Astrocyte of the cerebellum (primary cell): ENCODE data around the gene KCNJ12.

Source experiments
- DNase-seq: peaks from one replicate; pipeline ENCODE4 v3.0.0-alpha.2; 2011; ENCODE audit warnings: low read depth
- H3K4me3 ChIP-seq: 2 replicates; pipeline ENCODE4 v1.5.1; 2011; ENCODE audit warnings: mild to moderate bottlenecking, low read depth, low read length, moderate library complexity
- in situ Hi-C: cut with HindIII; loops from 2 replicates; pipeline ENCODE4 v1.10.0; 2017; ENCODE audit warnings: low sequenced_read_pairs
- TF ChIP-seq, protein P1 (sequence below): IDR thresholded peaks from 2 replicates; pipeline ENCODE4 v1.5.1; 2012; ENCODE audit warnings: low read length, low read depth, moderate library complexity, mild to moderate bottlenecking; ENCODE audit errors: missing control alignments

Gene KCNJ12

DNA sequence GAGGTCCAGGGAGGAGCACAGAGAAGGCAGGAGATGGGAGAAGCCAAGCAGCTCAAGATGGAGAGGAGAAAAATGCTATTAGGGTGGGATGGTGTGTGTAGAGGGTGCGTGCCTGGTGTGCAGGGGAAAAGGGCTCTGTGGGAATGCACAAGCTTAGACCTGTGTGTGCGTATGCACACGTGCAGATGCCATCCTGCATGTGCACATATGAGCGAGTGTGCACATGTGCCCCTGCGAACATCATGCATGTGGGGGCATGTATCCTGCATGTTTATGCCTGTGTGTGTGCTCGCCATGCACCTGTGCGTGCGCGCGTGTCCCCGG, 438 bp upstream of the KCNJ12 start:
- in situ Hi-C loops = no loop called here
- H3K4me3 ChIP-seq = no peak overlapping the region
- DNase-seq = no peak
- TF ChIP-seq, protein P1, sequence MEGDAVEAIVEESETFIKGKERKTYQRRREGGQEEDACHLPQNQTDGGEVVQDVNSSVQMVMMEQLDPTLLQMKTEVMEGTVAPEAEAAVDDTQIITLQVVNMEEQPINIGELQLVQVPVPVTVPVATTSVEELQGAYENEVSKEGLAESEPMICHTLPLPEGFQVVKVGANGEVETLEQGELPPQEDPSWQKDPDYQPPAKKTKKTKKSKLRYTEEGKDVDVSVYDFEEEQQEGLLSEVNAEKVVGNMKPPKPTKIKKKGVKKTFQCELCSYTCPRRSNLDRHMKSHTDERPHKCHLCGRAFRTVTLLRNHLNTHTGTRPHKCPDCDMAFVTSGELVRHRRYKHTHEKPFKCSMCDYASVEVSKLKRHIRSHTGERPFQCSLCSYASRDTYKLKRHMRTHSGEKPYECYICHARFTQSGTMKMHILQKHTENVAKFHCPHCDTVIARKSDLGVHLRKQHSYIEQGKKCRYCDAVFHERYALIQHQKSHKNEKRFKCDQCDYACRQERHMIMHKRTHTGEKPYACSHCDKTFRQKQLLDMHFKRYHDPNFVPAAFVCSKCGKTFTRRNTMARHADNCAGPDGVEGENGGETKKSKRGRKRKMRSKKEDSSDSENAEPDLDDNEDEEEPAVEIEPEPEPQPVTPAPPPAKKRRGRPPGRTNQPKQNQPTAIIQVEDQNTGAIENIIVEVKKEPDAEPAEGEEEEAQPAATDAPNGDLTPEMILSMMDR = no peak

DNA sequence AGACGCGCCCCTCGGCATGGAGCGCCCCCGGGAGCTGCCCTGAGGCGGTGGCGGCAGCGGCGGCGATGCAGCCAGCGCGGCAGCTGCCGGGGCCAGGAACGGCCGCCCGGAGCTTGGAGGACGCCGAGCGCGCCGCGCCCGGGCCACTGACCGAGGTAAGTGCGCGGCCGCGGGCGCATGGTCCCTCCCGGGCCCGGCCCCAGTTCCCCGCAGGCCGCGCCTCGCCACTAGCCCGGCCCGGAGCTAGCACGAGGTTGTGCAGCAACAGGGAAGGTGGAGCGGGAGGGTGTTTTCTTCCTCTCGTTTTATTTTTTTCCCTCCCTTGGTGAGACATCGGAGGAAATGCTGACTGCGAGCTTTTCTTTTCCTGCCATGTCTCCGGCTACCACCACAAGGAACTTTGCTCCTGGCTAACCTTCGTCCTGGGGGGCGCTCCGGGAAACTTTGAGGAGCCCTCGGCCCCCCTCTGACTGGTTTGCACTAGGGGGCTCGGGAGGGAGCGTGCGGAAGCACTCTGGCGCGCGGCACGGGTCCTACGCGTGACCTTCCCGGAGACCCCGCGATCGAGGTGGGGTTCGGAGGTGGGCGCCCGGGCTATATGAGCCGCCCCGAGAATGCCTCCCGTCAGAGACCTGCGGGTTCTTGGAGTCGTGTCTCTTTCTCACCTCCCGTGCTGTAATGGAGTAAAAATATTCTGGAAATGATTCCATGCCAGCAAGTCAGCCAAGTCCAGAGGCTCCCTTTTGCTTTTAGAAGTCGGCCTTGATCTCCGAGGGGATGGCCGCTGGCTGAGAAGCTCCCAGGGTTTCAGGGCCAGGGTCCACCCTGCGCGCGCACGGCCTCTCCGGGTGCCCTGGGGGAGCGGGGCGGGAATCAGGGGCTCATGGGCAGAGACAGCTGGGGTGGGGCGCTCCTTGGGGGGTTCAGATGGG, 868 bp downstream of the KCNJ12 start:
- DNase-seq = no peak
- peak overlapping the region; percentile 34 for H3K4me3 ChIP-seq
- in situ Hi-C loops = no loop called here
- TF ChIP-seq, protein P1 = no peak

DNA sequence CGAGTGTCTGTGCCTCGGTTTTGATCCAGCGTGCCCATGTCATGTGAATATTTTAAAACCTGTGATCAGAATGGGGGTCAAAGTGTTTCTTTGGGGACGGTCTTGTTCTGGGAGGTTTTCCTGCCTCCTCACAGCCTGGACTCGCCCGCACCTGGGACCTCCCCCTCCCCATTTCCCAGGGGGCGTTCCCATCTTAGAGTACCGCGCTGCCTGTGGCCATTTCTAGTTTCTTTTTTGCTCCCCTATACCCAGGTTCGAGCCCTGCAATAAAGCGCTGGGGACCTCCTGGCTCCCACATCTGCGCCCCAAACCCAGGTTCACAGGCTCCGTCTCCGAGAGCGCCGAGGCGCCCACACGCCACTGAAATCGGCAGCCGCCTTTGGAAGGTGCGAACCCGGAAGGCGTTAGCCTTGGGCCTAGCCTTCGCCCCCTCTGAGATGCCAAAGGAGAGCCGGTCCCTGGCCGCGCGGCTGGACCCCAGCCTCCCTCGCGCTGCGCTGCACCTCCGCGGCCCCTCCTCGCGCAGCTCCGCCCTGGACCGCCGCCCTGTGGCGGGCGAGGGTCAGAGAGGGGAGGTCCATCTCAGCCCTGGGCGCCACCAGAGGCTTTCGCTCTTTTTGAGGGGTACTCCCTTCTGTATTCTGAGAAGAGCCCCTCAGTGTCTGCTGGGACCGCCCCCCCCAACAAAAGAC, 1.7 kb downstream of the KCNJ12 start:
- in situ Hi-C loops = no loop called here
- TF ChIP-seq, protein P1 = peak; percentile 3
- peak overlapping the region; percentile 34 for H3K4me3 ChIP-seq
- no peak for DNase-seq

DNA sequence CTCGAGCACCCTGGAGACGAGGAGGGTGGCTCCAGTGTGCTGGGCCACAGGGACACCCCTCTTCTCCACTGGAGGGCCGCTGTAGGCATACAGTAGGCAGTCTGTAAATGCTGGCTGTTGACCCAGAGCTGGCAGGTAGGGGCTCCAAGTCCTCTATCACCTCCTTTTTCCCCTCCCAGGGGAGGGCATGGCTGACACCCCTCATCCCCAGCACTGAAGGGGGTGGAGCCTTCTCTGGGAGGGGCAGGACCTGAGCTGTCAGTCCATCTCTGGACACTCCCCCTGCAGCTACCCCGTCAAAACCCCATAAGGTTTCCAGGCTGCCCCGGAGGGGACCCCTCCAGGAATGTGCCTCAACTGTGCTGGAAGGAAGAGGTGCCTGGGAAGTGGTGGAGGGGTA, 2.4 kb downstream of the KCNJ12 start:
- in situ Hi-C loops = no loop called here
- TF ChIP-seq, protein P1 = no peak
- DNase-seq = no peak
- H3K4me3 ChIP-seq = no peak overlapping the region

DNA sequence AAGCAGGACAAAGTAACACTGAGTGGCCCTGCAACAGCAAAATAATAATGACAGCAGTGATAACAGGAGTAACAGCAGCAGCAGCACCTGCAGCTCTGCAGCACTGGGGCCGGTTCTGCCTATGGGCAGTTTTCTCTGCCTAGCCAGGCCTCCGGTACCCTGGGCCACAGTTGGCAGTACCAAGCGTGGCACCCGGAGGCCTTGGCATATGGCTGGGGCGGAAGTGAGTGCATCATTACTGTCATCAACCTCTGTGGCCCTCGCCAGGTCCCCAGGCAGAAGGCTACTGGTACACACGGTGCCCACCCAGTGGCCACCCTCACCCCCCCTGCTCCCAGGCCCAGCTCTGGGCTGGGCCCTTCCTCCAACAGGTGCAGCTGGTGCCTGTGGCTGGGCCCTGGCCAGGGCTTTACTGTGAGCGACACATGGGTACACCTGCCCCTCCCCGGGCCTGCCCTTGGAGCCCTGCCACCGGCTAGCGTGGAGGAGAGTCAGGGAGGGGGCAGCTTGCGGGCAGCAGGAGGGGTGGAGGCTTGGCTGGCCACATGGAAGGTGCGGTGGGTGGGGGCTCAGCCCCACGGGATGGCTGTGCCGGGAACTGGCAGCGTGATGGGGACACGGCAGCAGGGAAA, 3.0 kb downstream of the KCNJ12 start:
- no peak for DNase-seq
- TF ChIP-seq, protein P1 = no peak
- in situ Hi-C loops = no loop called here
- no peak overlapping the region for H3K4me3 ChIP-seq

DNA sequence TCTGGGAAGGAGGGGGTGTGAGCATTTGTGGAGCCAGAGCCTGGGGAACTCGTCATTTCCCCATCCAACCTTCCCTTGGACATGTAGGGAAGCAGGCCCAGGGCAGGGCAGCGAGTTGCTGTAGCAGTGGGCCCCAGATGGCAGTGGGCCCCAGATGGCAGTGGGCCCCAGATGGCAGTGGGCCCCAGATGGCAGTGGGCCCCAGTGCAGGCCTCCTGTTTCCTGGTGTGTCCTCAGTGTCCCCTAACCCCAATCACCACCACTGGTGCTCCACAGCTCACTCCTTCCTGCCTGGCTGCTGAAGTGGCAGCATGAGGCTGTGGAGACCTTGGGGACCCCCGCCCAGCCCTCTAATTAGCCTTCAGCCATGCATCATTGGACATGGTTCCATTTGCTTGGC, 4.5 kb downstream of the KCNJ12 start:
- TF ChIP-seq, protein P1 = no peak
- no peak for DNase-seq
- in situ Hi-C loops = no loop called here
- no peak overlapping the region for H3K4me3 ChIP-seq
